Measurements from ENCODE around the gene ADAM12. TPM values are rescaled to one million over a fixed set of nuclear protein-coding genes. Genes with fewer than 3 reads are reported as not detected.
A peak's percentile ranks its signal among the peaks of the same experiment; 100 is the strongest.

ADAM12 gene
- total RNA-seq, 1 donor from 2014 or later = 3.7 TPM

DNA sequence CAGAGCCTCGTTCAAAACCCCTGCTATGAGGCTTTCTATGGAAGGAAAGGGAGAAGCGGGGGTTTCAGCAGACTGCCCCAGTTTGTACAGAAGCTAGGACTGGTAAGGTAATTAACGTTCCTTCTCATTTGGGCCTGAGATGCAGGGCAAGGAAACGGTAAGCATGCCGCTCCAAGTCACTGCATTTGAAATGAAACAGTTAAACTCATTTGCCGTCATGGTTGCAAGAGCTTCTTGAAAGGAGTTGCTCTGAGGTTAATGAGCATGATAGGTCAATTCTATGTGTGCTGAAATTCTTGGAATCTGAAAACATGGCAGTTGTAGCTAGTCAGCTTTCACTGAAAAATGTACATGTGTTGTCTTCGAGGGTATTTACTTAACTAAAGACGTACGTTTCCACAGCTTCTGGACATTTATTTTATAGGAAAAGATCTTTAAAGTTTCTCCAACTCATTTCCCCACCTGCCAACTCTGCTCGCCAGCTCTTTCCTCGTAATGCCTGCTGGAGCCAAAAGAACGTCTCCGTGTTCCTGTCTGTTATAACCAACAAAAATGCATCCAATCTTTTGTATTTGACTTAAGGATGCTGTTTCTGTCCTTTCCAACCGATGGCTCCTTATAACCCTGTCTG lies 73.3 kb downstream of the ADAM12 start:
- no peak for DNase-seq (ENCODE audit: extremely low spot score in 2 of 2)
- Histone ChIP-seq H3K27ac (no peak overlapping the region), H3K4me1 (peaks cover 9% of the 10 kb centered on the region), H3K27me3 (no peaks in the 10 kb centered on the region), H3K36me3 (no peaks in the 10 kb centered on the region), H3K4me3 (no peak overlapping the region), H3K9me3 (no peaks in the 10 kb centered on the region)
- TF ChIP-seq, protein P1, sequence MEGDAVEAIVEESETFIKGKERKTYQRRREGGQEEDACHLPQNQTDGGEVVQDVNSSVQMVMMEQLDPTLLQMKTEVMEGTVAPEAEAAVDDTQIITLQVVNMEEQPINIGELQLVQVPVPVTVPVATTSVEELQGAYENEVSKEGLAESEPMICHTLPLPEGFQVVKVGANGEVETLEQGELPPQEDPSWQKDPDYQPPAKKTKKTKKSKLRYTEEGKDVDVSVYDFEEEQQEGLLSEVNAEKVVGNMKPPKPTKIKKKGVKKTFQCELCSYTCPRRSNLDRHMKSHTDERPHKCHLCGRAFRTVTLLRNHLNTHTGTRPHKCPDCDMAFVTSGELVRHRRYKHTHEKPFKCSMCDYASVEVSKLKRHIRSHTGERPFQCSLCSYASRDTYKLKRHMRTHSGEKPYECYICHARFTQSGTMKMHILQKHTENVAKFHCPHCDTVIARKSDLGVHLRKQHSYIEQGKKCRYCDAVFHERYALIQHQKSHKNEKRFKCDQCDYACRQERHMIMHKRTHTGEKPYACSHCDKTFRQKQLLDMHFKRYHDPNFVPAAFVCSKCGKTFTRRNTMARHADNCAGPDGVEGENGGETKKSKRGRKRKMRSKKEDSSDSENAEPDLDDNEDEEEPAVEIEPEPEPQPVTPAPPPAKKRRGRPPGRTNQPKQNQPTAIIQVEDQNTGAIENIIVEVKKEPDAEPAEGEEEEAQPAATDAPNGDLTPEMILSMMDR (IDR thresholded peaks at IDR 0.05) = no peak
- TF ChIP-seq POLR2A (IDR thresholded peaks at IDR 0.05) (no peak), POLR2AphosphoS5 (IDR thresholded peaks at IDR 0.05; ENCODE audit: insufficient read depth in 1 of 2, low read depth in 1 of 2) (no peak)
- intact Hi-C loops (cut with DNase I) = no loop called here

DNA sequence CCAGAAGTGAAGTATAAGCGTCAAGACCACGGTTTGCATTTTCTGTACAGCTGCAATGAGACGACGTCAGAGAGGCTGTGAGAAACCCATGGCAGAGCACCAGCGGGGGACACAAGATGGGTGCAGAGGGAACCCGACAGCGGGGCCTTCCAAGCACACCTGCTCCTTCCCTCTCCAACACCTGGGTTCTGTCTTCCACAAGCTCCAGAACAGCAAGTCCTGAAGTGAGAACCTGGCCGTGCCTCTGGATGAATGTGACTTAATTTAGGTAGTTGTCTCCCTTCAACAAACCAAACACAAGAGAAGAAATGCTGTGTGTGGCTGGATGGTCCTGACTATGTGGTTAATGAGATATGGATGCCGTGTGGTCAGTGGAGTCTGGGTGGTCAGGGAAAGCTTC lies 76.1 kb downstream of the ADAM12 start:
- Histone ChIP-seq H3K27me3 (no peaks in the 10 kb centered on the region), H3K36me3 (no peaks in the 10 kb centered on the region), H3K4me1 (peaks cover 9% of the 10 kb centered on the region), H3K9me3 (no peaks in the 10 kb centered on the region), H3K4me3 (no peak overlapping the region), H3K27ac (no peak overlapping the region)
- DNase-seq (ENCODE audit: extremely low spot score in 2 of 2) = peak in 1 of 2 donors; percentile 56
- TF ChIP-seq, protein P1 (IDR thresholded peaks at IDR 0.05) = no peak
- TF ChIP-seq POLR2A (IDR thresholded peaks at IDR 0.05) = no peak
- no peak for TF ChIP-seq POLR2AphosphoS5 (IDR thresholded peaks at IDR 0.05; ENCODE audit: insufficient read depth in 1 of 2, low read depth in 1 of 2)
- intact Hi-C loops (cut with DNase I) = no loop called here

DNA sequence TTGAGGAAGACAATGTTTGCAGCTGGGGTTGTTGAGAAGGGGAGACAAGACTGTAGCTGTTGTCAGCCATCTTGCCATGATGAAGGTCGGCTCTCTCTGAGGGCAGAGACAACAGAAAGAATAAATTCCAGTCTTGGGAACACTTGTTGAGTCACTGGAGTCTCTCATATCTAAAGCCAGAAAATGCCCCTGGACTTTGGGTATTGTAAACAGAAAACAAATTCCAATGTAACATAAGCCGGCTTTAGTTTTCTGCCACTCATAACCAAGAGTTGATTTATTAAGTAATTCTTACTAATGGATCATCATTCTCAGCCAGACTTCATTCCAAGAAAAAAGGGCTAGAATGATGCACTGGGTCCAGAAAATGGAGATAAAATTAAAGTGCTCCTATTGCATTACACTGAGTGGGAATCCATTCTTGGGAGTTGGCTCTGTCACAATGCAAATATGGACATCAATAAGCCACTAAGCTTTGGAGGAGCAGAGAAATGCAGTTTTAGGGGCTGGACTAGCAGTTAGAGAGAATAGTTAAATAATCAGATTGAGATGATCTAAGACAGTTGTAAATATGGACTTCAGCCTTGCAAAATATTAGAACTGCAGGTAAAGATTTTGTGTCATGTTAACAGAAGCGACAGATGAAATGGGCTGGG lies 78.9 kb downstream of the ADAM12 start:
- no peak for DNase-seq (ENCODE audit: extremely low spot score in 2 of 2)
- no peaks in the 10 kb centered on the region for H3K36me3 ChIP-seq
- no peaks in the 10 kb centered on the region for H3K9me3 ChIP-seq
- TF ChIP-seq, protein P1 (IDR thresholded peaks at IDR 0.05) = no peak
- no peak for TF ChIP-seq POLR2AphosphoS5 (IDR thresholded peaks at IDR 0.05; ENCODE audit: insufficient read depth in 1 of 2, low read depth in 1 of 2)
- H3K4me1 ChIP-seq = no peaks in the 10 kb centered on the region
- H3K27ac ChIP-seq = no peak overlapping the region
- H3K27me3 ChIP-seq = no peaks in the 10 kb centered on the region
- no peak overlapping the region for H3K4me3 ChIP-seq
- intact Hi-C loops (cut with DNase I) = no loop called here

DNA sequence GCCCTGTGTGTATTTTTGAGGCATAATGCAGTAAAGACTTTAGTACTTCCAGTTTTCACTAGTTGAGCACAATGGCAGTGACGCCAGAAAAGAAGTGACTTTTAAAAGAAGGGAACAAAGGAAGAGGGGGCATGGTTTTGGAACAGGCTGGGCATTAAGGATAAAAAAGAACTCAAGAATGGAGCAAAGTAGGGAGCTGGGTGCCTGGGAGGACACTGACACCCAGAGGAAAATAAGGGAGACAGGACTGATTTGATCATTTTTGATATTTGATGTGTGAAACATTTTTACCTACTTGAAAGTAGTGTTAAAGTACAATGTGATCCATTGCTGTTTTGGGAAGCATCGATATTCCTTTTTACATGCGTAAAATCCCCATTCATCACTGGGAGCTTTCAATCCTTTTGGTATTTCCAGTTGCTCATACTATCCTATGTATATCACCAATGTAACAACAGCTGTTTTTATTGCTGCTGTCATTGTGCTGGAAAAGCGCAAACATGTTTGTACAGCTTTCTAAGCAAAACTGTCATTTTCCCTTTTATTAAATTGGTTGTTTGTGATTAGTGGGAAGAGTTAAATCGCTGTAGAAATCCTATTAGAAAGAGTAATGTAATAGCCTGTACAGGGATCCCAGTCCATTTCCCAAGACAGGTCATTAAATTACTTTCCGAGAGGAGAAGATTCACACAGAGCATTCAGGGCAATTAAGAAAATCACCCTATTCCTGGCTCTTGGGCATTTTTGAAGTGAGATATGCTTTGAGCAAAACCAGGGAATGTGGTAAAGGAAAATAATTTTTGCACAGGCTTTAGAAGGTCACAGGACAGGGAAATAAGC lies 85.2 kb downstream of the ADAM12 start:
- TF ChIP-seq POLR2A (IDR thresholded peaks at IDR 0.05) (no peak), POLR2AphosphoS5 (IDR thresholded peaks at IDR 0.05; ENCODE audit: insufficient read depth in 1 of 2, low read depth in 1 of 2) (no peak)
- TF ChIP-seq, protein P1 (IDR thresholded peaks at IDR 0.05) = no peak
- Histone ChIP-seq H3K4me1 (no peaks in the 10 kb centered on the region), H3K36me3 (no peaks in the 10 kb centered on the region), H3K27me3 (no peaks in the 10 kb centered on the region), H3K4me3 (no peak overlapping the region), H3K9me3 (no peaks in the 10 kb centered on the region), H3K27ac (no peak overlapping the region)
- intact Hi-C loops (cut with DNase I) = no loop called here
- DNase-seq (ENCODE audit: extremely low spot score in 2 of 2) = no peak

DNA sequence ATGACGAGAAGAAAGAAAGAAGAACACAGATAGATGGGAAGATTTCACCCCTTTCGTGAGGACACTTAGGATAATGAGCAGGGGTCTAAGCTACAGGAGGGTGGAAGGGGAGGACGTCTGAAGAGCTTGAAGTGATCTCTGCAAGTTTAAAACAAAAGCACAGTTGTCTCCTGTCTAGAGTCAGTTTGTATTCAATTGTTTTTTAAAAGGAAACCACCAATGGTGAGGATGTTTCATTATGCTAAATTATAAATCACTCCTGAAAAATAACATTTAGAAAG lies 85.9 kb downstream of the ADAM12 start:
- intact Hi-C loops (cut with DNase I) = no loop called here
- Histone ChIP-seq H3K27me3 (no peaks in the 10 kb centered on the region), H3K9me3 (no peaks in the 10 kb centered on the region), H3K4me1 (no peaks in the 10 kb centered on the region), H3K4me3 (no peak overlapping the region), H3K36me3 (no peaks in the 10 kb centered on the region), H3K27ac (peak overlapping the region; percentile 1)
- TF ChIP-seq, protein P1 (IDR thresholded peaks at IDR 0.05) = no peak
- TF ChIP-seq POLR2A (IDR thresholded peaks at IDR 0.05) (no peak), POLR2AphosphoS5 (IDR thresholded peaks at IDR 0.05; ENCODE audit: insufficient read depth in 1 of 2, low read depth in 1 of 2) (no peak)
- DNase-seq (ENCODE audit: extremely low spot score in 2 of 2) = no peak
